HG03442 (cell line): ENCODE measurements around the gene ETDC.

ENCODE experiments used
- ATAC-seq: cut with Tn5 transposase; IDR thresholded peaks from one replicate; pipeline ENCODE4 v1.9.1; 2021; ENCODE audit warnings: mild to moderate bottlenecking, moderate library complexity; ENCODE audit not compliant: unreplicated experiment

ETDC gene

DNA sequence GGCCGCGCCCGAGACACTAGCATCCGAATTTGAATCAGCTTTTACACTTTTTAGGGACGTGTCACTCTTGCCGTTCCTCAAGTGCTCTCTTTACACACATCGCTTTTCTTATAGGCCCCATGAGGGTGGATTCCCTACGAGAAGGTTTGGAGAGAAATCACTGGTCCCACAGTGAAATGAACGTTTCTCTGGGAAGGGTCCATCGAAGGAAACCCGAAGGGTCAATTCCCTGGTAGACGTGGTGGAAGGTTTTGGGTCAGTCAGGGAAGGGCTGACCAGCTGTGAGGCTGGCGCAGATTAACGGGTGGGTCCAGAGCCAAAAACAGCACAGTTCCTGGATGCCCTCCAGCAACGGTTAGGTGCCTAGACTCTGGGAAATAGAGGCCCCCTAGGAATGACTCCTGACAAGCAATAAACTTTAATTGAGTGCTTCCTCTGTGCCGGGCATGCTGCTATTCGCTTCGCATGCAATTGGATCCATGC lies 35.9 kb downstream of the ETDC start:
- no peak for ATAC-seq

DNA sequence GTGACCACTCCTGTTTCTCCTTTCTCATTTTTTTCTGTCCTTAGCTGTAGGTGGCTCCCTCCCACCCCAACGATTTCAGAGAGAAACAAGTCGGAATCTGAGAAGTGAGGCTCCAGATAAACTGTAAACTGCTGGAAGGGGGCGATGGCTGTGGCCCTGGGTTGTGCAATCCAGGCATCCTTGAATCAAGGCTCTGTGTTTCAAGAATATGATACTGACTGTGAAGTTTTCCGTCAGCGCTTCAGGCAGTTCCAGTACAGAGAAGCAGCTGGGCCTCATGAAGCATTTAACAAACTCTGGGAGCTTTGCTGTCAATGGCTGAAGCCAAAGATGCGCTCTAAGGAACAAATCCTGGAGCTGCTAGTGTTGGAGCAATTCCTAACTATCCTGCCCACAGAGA lies 37.7 kb downstream of the ETDC start:
- no peak for ATAC-seq

DNA sequence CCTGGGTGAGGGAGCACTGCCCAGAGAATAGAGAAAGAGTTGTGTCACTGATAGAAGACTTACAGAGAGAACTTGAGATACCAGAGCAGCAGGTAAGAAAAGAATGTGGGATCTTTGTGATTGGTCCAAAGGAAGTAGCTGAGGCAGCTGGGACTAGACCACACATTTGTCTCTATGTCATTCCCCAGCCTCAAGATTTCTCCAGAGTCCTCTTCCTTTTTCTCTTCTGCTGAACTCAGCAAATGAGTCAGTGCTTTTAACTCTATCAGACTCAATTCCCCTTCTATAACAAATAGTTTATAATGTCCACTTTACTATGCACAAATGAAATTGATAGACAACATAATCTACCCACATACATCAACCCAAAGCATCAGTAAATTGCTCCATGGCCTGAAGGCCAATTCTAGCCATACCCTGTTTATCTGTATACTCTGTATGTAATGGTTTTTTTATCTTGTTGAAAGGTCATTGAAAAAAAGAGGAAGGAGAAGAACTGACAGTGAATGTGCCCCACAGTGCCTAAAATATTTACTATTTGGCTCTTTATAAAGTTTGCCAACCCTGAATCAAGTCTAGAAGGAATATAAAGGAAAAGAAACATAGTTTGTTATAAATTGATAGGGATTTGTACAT lies 38.2 kb downstream of the ETDC start:
- ATAC-seq: no peak

DNA sequence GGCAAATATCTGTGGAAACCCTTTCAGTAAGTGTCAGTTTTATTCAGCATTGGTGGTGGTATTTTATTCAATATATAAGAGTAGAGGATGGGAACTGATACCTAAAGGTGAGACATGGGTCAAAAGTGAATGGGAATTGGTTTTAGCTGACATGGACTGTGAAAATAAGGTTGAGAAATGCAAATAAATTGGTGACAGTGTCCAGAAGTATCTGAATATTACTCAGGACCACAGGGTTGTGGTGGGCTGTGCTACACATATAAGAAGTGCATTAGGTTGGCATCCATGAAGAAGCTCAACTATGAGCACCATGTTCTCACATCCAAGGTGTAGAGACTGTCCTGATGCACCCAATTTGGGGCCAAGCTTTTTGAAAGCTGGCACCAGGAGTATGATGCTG lies 45.0 kb downstream of the ETDC start:
- peak; percentile 61 for ATAC-seq
